Mesenchymal stem cell (in vitro differentiated cells and primary cell): ENCODE data around the gene GABRA1.

Source experiments
- DNase-seq: peaks from one replicate; pipeline ENCODE4 v3.0.0-alpha.2; 2013
- H2AFZ ChIP-seq: one replicate; pipeline ENCODE4 v1.6.1; 2013; ENCODE audit warnings: low read depth, mild to moderate bottlenecking, control low read depth, inconsistent platforms, low read length, moderate library complexity
- H2AK5ac ChIP-seq: 2 replicates; pipeline ENCODE4 v1.6.1; 2013; ENCODE audit warnings: low read length, moderate library complexity, mild to moderate bottlenecking, inconsistent platforms; ENCODE audit not compliant: severe bottlenecking
- H2BK120ac ChIP-seq: one replicate; pipeline ENCODE4 v1.6.1; 2013; ENCODE audit warnings: low read depth, mild to moderate bottlenecking, inconsistent platforms, low read length, moderate library complexity
- H2BK12ac ChIP-seq, 2 experiments: one replicate each; pipeline ENCODE4 v1.6.1; 2013; ENCODE audit warnings: inconsistent platforms in 2 of 2, low read length in 2 of 2, mild to moderate bottlenecking in 2 of 2, moderate library complexity in 2 of 2, control low read depth in 1 of 2
- H2BK15ac ChIP-seq: one replicate; pipeline ENCODE4 v1.6.1; 2013; ENCODE audit warnings: mild to moderate bottlenecking, low read depth, inconsistent platforms; ENCODE audit not compliant: poor library complexity, severe bottlenecking
- H2BK5ac ChIP-seq: 2 replicates; pipeline ENCODE4 v1.6.1; 2013; ENCODE audit warnings: low read depth, mild to moderate bottlenecking, low read length, control low read depth, inconsistent platforms; ENCODE audit not compliant: poor library complexity, severe bottlenecking
- H3K14ac ChIP-seq, 2 experiments: one replicate each; pipeline ENCODE4 v1.6.1; 2013; ENCODE audit warnings: inconsistent platforms in 2 of 2, low read length in 2 of 2, control low read depth in 1 of 2, mild to moderate bottlenecking in 1 of 2, moderate library complexity in 1 of 2
- H3K18ac ChIP-seq, 2 experiments: one replicate each; pipeline ENCODE4 v1.6.1; 2013; ENCODE audit warnings: inconsistent platforms in 2 of 2, low read length in 2 of 2, control low read depth in 1 of 2, low read depth in 1 of 2, mild to moderate bottlenecking in 1 of 2
- H3K23ac ChIP-seq, 2 experiments: one replicate each; pipeline ENCODE4 v1.6.1; 2013; ENCODE audit warnings: inconsistent platforms in 2 of 2, low read length in 2 of 2, mild to moderate bottlenecking in 2 of 2, moderate library complexity in 2 of 2, control low read depth in 1 of 2
- H3K27ac ChIP-seq: 2 replicates; pipeline ENCODE4 v1.5.1; 2013; ENCODE audit warnings: mild to moderate bottlenecking, moderate library complexity, low read length, control low read depth, inconsistent platforms; ENCODE audit not compliant: poor library complexity, severe bottlenecking
- H3K27me3 ChIP-seq, 2 experiments: 2 replicates each; pipeline versions ENCODE4 v1.6.1 to v1.7.0; 2013; ENCODE audit warnings: low read length in 2 of 2, mild to moderate bottlenecking in 2 of 2, moderate library complexity in 2 of 2, control low read depth in 1 of 2, inconsistent platforms in 1 of 2; ENCODE audit not compliant: control insufficient read depth in 1 of 2, insufficient read depth in 1 of 2
- H3K36me3 ChIP-seq, 2 experiments: 2 replicates each; pipeline versions ENCODE4 v1.6.1 to v1.7.0; 2013; ENCODE audit warnings: low read length in 2 of 2, control low read depth in 1 of 2, inconsistent platforms in 1 of 2, low read depth in 1 of 2, mild to moderate bottlenecking in 1 of 2; ENCODE audit not compliant: insufficient read depth in 2 of 2, control insufficient read depth in 1 of 2
- H3K4ac ChIP-seq, 2 experiments: one replicate each; pipeline ENCODE4 v1.6.1; 2013; ENCODE audit warnings: inconsistent platforms in 2 of 2, low read length in 2 of 2, mild to moderate bottlenecking in 2 of 2, moderate library complexity in 2 of 2, control low read depth in 1 of 2, low read depth in 1 of 2
- H3K4me1 ChIP-seq: 2 replicates; pipeline ENCODE4 v1.6.1; 2013; ENCODE audit warnings: low read depth, low read length, control low read depth; ENCODE audit not compliant: control insufficient read depth, insufficient read depth
- H3K4me2 ChIP-seq: 2 replicates; pipeline ENCODE4 v1.6.1; 2013; ENCODE audit warnings: low read length, mild to moderate bottlenecking, inconsistent platforms; ENCODE audit not compliant: poor library complexity, severe bottlenecking
- H3K4me3 ChIP-seq, 2 experiments: 2 replicates each; pipeline versions ENCODE4 v1.5.1 to v1.7.0; 2013; ENCODE audit warnings: low read length in 2 of 2, mild to moderate bottlenecking in 2 of 2, control low read depth in 1 of 2, low read depth in 1 of 2; ENCODE audit not compliant: insufficient read depth in 1 of 2
- H3K79me1 ChIP-seq: replicated peaks from 2 replicates; pipeline ENCODE4 v1.6.1; 2013; ENCODE audit warnings: mild to moderate bottlenecking, control low read depth, low read length, inconsistent platforms; ENCODE audit not compliant: poor library complexity, severe bottlenecking
- H3K9ac ChIP-seq: 2 replicates; pipeline ENCODE4 v1.7.0; 2013; ENCODE audit warnings: mild to moderate bottlenecking, low read length, moderate library complexity
- H3K9me3 ChIP-seq: 2 replicates; pipeline ENCODE4 v1.7.0; 2013; ENCODE audit warnings: mild to moderate bottlenecking, low read length; ENCODE audit not compliant: control insufficient read depth
- H4K8ac ChIP-seq: one replicate; pipeline ENCODE4 v1.6.1; 2013; ENCODE audit warnings: inconsistent platforms, mild to moderate bottlenecking, low read length, moderate library complexity
- H4K91ac ChIP-seq: one replicate; pipeline ENCODE4 v1.6.1; 2013; ENCODE audit warnings: mild to moderate bottlenecking, low read length, inconsistent platforms
- WGBS: methylation state at CpG from one replicate; pipeline ENCODE4 v1.1.7; 2013; ENCODE audit warnings: mixed read lengths; 5-methylcytosine and 5-hydroxymethylcytosine counted together

GABRA1 gene

GRCh38 chr5:161863259-161863658, 15.3 kb downstream of the GABRA1 start:
- Histone ChIP-seq H3K9me3 (no peaks in the 10 kb centered on the region), H2AFZ (no peak overlapping the region), H2BK15ac (no peak overlapping the region), H3K36me3 (no peaks in the 10 kb centered on the region), H3K27me3 (no peaks in the 10 kb centered on the region), H3K9ac (no peak overlapping the region), H3K4me3 (no peak overlapping the region), H3K4me2 (no peak overlapping the region), H4K91ac (no peak overlapping the region), H2AK5ac (no peak overlapping the region), H3K79me1 (no peaks in the 10 kb centered on the region), H3K27ac (no peak overlapping the region), H3K23ac (no peak overlapping the region), H2BK12ac (no peak overlapping the region), H3K4me1 (no peaks in the 10 kb centered on the region), H3K18ac (no peak overlapping the region), H3K4ac (no peak overlapping the region), H3K14ac (no peak overlapping the region), H4K8ac (no peak overlapping the region), H2BK5ac (no peak overlapping the region), H2BK120ac (no peak overlapping the region)
- WGBS = 63% methylated on average over 3 of the region's 3 CpGs
- DNase-seq = no peak

GRCh38 chr5:161863811-161864210, 15.9 kb downstream of the GABRA1 start:
- no peak overlapping the region for H3K9ac ChIP-seq
- H3K9me3 ChIP-seq = no peaks in the 10 kb centered on the region
- H2BK5ac ChIP-seq = no peak overlapping the region
- H3K18ac ChIP-seq = no peak overlapping the region
- H4K8ac ChIP-seq = no peak overlapping the region
- no peak overlapping the region for H3K4me3 ChIP-seq
- H3K27ac ChIP-seq = no peak overlapping the region
- no peaks in the 10 kb centered on the region for H3K79me1 ChIP-seq
- H3K4me1 ChIP-seq = no peaks in the 10 kb centered on the region
- no peak overlapping the region for H3K14ac ChIP-seq
- H4K91ac ChIP-seq = no peak overlapping the region
- H3K36me3 ChIP-seq = no peaks in the 10 kb centered on the region
- no peak overlapping the region for H2AK5ac ChIP-seq
- H3K4ac ChIP-seq = no peak overlapping the region
- no peak for DNase-seq
- H2AFZ ChIP-seq = no peak overlapping the region
- no peak overlapping the region for H3K4me2 ChIP-seq
- no peak overlapping the region for H3K23ac ChIP-seq
- H2BK15ac ChIP-seq = no peak overlapping the region
- H3K27me3 ChIP-seq = no peaks in the 10 kb centered on the region
- no peak overlapping the region for H2BK120ac ChIP-seq
- 58% methylated on average over 1 of the region's 1 CpG for WGBS
- no peak overlapping the region for H2BK12ac ChIP-seq

GRCh38 chr5:161865510-161865909, 17.6 kb downstream of the GABRA1 start:
- H3K14ac ChIP-seq = no peak overlapping the region
- no peaks in the 10 kb centered on the region for H3K9me3 ChIP-seq
- no peak overlapping the region for H2BK120ac ChIP-seq
- no peak overlapping the region for H3K4ac ChIP-seq
- H3K18ac ChIP-seq = no peak overlapping the region
- H3K4me1 ChIP-seq = no peaks in the 10 kb centered on the region
- no peak overlapping the region for H3K9ac ChIP-seq
- H3K36me3 ChIP-seq = no peaks in the 10 kb centered on the region
- no peak overlapping the region for H2BK5ac ChIP-seq
- no peak overlapping the region for H3K23ac ChIP-seq
- no peak overlapping the region for H2BK15ac ChIP-seq
- H3K27me3 ChIP-seq = no peaks in the 10 kb centered on the region
- H2AFZ ChIP-seq = no peak overlapping the region
- H2BK12ac ChIP-seq = no peak overlapping the region
- H3K4me3 ChIP-seq = no peak overlapping the region
- no peak overlapping the region for H3K4me2 ChIP-seq
- H4K8ac ChIP-seq = no peak overlapping the region
- no peak overlapping the region for H3K27ac ChIP-seq
- H4K91ac ChIP-seq = no peak overlapping the region
- no peak overlapping the region for H2AK5ac ChIP-seq
- H3K79me1 ChIP-seq = no peaks in the 10 kb centered on the region
- DNase-seq = no peak
- 90% methylated on average over 4 of the region's 7 CpGs for whole genome bisulfite sequencing

GRCh38 chr5:161889971-161890370, 42.1 kb downstream of the GABRA1 start:
- Histone ChIP-seq H3K18ac (no peak overlapping the region), H3K14ac (no peak overlapping the region), H2BK15ac (no peak overlapping the region), H2BK120ac (no peak overlapping the region), H3K9ac (no peak overlapping the region), H4K8ac (no peak overlapping the region), H3K79me1 (no peaks in the 10 kb centered on the region), H3K9me3 (no peaks in the 10 kb centered on the region), H4K91ac (no peak overlapping the region), H3K4me1 (no peaks in the 10 kb centered on the region), H2AK5ac (no peak overlapping the region), H3K4me2 (no peak overlapping the region), H3K36me3 (no peaks in the 10 kb centered on the region), H2BK12ac (no peak overlapping the region), H3K27ac (no peak overlapping the region), H3K23ac (no peak overlapping the region), H3K4ac (no peak overlapping the region), H2BK5ac (no peak overlapping the region), H2AFZ (no peak overlapping the region), H3K4me3 (no peak overlapping the region), H3K27me3 (no peaks in the 10 kb centered on the region)
- DNase-seq = no peak
